Activated naive CD4-positive, alpha-beta T cell treated with anti-CD3 and anti-CD28 coated beads, Interleukin-2, amount 10 ng/mL, durations not matched to agents 7 days and 5 days (primary cell): ENCODE data around the gene ITGA6.
A peak's percentile ranks its signal among the peaks of the same experiment; 100 is the strongest.
"Not testable (repeated sequence)": the region's sequence is repeated elsewhere in the genome, so short reads cannot be mapped to it uniquely, and the experiment has no call there.

Source experiments
- CTCF ChIA-PET: fragments of 350-600 bp; sonication (Branson Sonifier 250); formaldehyde crosslinking; loops from one replicate; lab custom pipeline; 2021; ENCODE audit warnings: antibody characterized with exemption; lab: Charles Lee
- DNase-seq: peaks from one replicate; pipeline ENCODE4 v3.0.0-alpha.2; 2020
- H3K27ac Mint-ChIP-seq: one replicate; pipeline ENCODE4 v1.8.0; 2021; ENCODE audit warnings: mild to moderate bottlenecking, moderate library complexity, mixed read lengths
- H3K27me3 Mint-ChIP-seq: one replicate; pipeline ENCODE4 v1.8.0; 2021; ENCODE audit warnings: mild to moderate bottlenecking, mixed read lengths
- H3K36me3 Mint-ChIP-seq: one replicate; pipeline ENCODE4 v1.8.0; 2021; ENCODE audit warnings: mixed read lengths
- H3K4me1 Mint-ChIP-seq: one replicate; pipeline ENCODE4 v1.8.0; 2021; ENCODE audit warnings: mixed read lengths
- H3K4me3 Mint-ChIP-seq: one replicate; pipeline ENCODE4 v1.8.0; 2021; ENCODE audit warnings: mild to moderate bottlenecking, moderate library complexity, mixed read lengths
- H3K9me3 Mint-ChIP-seq: one replicate; pipeline ENCODE4 v1.8.0; 2021; ENCODE audit warnings: mixed read lengths

ITGA6 gene

GRCh38 chr2:172549131-172549530, 121.7 kb downstream of the ITGA6 start:
- peaks cover 51% of the 10 kb centered on the region for H3K4me1 Mint-ChIP-seq

DNA sequence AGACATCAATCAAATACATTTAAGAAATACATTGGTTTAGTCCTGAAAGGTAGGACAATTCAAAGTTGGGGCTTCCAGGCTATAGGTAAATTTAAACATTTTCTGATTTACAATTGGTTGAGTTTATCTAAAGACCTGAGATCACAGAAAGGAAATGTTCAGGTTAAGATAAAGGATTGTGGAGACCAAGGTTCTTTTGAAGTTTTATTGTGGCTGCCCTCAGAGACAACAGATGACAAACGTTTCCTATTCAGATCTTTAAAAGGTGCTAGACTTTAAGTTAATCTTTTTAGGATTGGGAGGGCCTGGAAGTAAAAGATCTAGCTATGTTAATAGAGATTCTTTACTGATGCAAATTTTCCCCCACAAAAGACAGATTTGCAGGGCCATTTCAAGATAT, 122.4 kb downstream of the ITGA6 start:
- Mint-ChIP-seq H3K27ac (peak overlapping the region; percentile 45), H3K36me3 (peaks cover 77% of the 10 kb centered on the region), H3K4me3 (peak overlapping the region; percentile 37), H3K4me1 (peaks cover 58% of the 10 kb centered on the region), H3K9me3 (peaks cover 31% of the 10 kb centered on the region)
- H3K27me3 Mint-ChIP-seq, DNase-seq, CTCF ChIA-PET: not testable (repeated sequence)

More at GRCh38 chr2:172549131-172549530, 121.7 kb downstream of the ITGA6 start:
- peaks cover 77% of the 10 kb centered on the region for H3K36me3 Mint-ChIP-seq
- CTCF ChIA-PET = no interaction called here
- H3K4me3 Mint-ChIP-seq = no peak overlapping the region
- H3K9me3 Mint-ChIP-seq = peaks cover 34% of the 10 kb centered on the region
- DNase-seq = no peak
- H3K27ac Mint-ChIP-seq = no peak overlapping the region
- H3K27me3 Mint-ChIP-seq = peaks cover 8% of the 10 kb centered on the region

DNA sequence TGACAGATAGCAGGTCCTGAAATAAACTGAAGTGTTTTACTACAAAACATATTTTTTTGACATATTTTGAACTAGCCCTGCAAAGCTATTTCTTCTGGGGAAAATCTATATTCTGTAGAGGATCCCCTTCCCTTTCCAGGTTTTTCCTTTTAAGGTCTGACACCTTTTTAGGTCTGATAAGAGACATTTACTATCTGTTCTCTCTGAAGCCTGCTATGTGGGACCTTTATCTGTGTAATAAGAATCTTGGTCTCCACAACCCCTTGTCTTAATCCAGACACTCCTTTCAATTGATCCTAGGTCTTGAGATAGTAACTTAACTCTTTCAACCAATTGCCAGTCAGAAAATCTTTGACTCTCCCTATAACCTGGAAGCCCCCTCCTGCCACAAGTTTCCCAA, 123.0 kb downstream of the ITGA6 start:
- H3K27me3 Mint-ChIP-seq = peaks cover 8% of the 10 kb centered on the region
- no peak for DNase-seq
- H3K4me3 Mint-ChIP-seq = peak overlapping the region; percentile 37
- CTCF ChIA-PET = no interaction called here
- no peak overlapping the region for H3K27ac Mint-ChIP-seq
- peaks cover 63% of the 10 kb centered on the region for H3K4me1 Mint-ChIP-seq
- H3K9me3 Mint-ChIP-seq = peaks cover 28% of the 10 kb centered on the region
- H3K36me3 Mint-ChIP-seq = peaks cover 78% of the 10 kb centered on the region

DNA sequence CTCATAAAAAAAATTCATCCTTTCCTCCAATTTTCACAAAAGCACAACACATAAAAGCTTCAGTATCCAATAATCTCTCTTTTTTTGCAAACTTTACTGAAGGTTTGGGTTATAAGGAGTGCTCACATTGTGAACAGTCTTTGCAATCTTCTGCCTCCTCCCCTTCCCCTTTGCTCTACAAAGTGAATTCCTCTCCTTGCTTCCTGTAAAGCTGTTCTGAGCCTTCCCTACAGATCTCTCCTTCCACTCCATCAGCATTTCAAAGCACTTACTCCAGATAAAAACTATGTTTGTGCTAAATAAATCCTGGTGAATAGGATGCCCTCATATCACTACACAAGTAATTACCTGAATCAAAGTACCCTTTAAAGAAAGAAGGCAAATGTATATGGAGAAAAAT, 123.9 kb downstream of the ITGA6 start:
- Mint-ChIP-seq H3K27me3 (peaks cover 8% of the 10 kb centered on the region), H3K4me3 (no peak overlapping the region), H3K27ac (no peak overlapping the region), H3K4me1 (peaks cover 65% of the 10 kb centered on the region), H3K36me3 (peaks cover 73% of the 10 kb centered on the region), H3K9me3 (peaks cover 21% of the 10 kb centered on the region)
- CTCF ChIA-PET = no interaction called here
- no peak for DNase-seq

GRCh38 chr2:172552547-172553291, 125.3 kb downstream of the ITGA6 start:
- Mint-ChIP-seq H3K27me3 (peaks cover 8% of the 10 kb centered on the region), H3K4me1 (peaks cover 73% of the 10 kb centered on the region), H3K27ac (no peak overlapping the region), H3K9me3 (peaks cover 12% of the 10 kb centered on the region), H3K4me3 (no peak overlapping the region), H3K36me3 (peaks cover 69% of the 10 kb centered on the region)
- CTCF ChIA-PET = interaction anchor here (0.6 kb wide), 1 partner anchor 423 kb away, joined by 3 read pairs; no protein-coding TSS in a partner anchor
- DNase-seq = no peak

DNA sequence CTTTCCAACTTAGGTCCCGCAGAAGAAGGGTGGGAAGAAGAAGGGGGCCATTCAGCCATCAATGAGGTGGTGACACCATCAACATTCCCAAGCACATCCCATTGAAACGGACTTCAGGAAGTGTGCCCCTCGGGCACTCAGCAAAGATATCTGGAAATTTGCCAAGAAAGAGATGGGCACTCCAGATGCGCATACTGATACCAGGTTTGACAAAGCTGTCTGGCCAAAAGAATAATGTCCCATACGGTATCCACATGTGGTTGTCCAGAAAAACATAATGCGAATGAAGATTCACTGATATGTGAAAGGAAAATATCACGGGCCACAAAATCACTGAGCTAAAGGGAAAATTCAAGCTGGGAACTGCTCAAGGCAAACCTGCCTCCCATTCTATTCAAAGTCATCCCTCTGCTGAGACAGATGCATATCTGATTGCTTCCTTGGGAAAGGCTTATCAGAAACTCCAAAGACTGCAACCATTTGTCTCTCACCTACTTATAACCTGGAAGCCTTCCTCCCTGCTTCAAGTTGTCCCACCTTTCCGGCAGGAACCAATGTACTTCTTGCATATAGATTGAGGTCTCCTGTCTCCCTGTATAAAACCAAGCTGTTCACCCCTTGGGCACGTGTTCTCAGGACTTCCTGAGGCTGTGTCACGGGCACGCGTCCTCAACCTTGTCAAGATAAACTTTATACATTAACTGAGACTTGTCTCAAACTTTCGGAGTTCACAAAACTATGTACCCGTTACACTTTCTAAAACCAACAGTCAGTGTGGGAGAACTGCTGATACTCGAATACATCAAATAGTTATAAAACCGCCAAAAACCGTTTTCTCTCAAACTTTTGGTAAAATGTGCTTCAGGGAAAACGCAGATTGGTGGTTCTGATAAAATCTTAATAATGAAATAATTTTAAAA, 127.2 kb downstream of the ITGA6 start:
- Mint-ChIP-seq H3K4me1 (peaks cover 78% of the 10 kb centered on the region), H3K36me3 (peaks cover 64% of the 10 kb centered on the region)

DNA sequence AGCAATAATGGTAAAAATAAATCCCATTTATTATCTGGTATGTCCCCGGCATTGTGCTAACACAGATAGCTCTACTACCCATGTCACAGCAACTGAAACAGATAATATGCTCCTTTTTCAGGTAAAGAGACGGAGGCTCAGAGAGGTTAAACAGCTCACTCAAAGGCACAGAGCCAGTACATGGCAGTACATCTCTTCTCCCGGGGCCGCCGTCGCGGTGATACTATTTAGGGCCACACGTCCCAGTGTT, 127.8 kb downstream of the ITGA6 start:
- H3K27me3 Mint-ChIP-seq = peaks cover 8% of the 10 kb centered on the region
- peak overlapping the region; percentile 95 for H3K27ac Mint-ChIP-seq
- CTCF ChIA-PET = interaction anchor here (1.1 kb wide), 1 partner anchor 89 kb away, joined by 5 read pairs; no protein-coding TSS in a partner anchor
- peaks cover 72% of the 10 kb centered on the region for H3K4me1 Mint-ChIP-seq
- peaks cover 62% of the 10 kb centered on the region for H3K36me3 Mint-ChIP-seq
- peak overlapping the region; percentile 87 for H3K4me3 Mint-ChIP-seq
- DNase-seq = no peak
- no peaks in the 10 kb centered on the region for H3K9me3 Mint-ChIP-seq

More for the DNA sequence above, 127.2 kb downstream of the ITGA6 start:
- Mint-ChIP-seq H3K27me3 (peaks cover 8% of the 10 kb centered on the region), H3K9me3 (no peaks in the 10 kb centered on the region), H3K4me3 (peak overlapping the region; percentile 87), H3K27ac (peak overlapping the region; percentile 73)
- CTCF ChIA-PET = interaction anchor here (1.1 kb wide), 1 partner anchor 88 kb away, joined by 5 read pairs; no protein-coding TSS in a partner anchor
- peak; percentile 37 for DNase-seq
